CD4-positive, alpha-beta T cell treated with Interleukin-15 for 4 hours (primary cell): ENCODE results near the gene FILIP1.

Source experiments
- DNase-seq: peaks from one replicate; pipeline ENCODE4 v3.0.0-alpha.2; 2020; ENCODE audit warnings: low spot score

Gene FILIP1

DNA sequence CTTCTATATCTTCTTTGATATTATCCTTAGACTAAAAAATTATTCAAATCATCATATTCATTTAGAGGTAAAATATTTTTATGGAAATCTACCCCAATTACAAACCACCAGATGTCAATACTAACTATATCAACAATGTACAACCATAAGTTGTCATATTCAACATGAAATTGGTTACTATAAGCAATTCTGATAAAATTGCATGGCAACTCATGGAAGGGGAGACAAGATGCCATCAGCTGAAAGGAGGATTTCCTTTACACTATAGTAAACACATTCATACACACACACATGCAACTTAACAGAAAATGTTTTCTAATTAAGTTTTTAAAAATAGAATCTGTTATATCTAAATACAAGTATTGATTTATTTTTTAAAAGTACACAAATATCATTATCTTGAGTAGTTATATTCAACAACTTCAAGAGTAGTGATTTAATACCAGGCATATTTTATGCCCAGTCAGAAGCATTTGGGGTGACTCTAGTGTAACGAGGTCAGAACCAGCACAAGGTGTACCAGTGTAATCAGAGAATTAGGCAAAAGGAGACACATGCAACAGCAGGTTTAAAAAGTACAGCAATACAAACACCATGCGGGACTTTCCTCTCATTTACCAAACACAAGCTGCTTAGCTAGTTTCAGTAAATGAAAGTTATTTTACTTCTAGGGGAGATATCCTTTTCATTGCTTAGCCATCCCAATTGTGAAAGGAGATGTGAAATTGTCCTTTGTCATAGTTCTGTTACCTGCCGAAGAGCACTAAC is 1.0 kb downstream of the FILIP1 start:
- DNase-seq: no peak

DNA sequence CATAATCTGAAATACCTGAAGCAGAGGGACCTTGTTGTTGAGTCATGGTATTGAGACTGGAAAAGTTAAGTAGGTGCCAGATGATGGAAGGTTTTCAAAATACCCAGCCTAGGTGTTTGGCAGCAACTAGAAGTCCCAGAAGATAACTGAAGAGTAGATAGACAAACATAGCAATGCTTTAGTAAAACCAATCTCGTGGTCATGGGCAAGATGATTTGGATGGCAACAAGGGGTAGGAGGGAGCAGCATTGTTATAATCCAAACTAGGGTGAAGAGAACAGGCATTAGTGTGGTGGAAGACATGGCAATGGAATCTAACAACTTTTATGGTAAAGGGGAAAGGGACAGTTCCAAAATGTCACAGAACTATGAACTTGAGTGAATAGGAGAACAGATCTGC is 2.3 kb downstream of the FILIP1 start:
- DNase-seq: no peak

DNA sequence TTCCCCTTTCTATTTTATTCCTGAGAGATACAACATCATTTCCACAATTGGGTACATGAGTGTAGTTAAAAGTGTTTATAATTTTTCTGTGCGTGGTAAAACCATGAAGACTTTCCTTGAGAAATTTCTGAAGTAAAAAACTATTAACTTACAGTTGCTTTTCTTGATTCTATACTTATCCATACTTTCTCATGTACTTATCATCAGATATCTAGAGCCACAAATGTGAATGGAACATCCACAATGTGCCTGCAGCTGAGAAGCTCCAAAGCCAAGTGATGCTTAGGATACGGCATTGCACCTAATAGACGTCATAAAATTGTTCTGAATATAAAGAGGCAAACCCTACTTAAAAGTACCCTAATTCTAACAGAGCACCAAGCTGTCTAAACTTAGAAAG is 2.9 kb downstream of the FILIP1 start:
- DNase-seq: no peak

DNA sequence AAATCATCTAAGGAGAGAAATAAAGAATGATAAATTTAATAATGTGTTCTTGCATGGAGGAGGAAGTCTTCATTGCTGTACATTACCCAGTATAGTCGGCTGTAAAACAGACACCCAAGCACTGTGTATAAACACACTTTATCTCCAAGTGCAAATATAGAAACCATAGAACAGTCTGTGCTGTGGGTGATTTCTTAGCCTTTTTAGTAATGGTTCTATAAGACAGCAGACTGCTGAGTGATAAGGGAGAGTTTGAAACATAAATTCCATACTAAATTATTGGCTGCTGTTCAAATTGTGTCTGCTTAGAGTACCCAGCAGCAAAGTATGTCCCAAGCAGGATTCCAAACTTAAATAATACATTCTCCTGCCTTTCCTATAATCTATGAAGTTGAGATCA is 4.6 kb downstream of the FILIP1 start:
- DNase-seq: no peak

DNA sequence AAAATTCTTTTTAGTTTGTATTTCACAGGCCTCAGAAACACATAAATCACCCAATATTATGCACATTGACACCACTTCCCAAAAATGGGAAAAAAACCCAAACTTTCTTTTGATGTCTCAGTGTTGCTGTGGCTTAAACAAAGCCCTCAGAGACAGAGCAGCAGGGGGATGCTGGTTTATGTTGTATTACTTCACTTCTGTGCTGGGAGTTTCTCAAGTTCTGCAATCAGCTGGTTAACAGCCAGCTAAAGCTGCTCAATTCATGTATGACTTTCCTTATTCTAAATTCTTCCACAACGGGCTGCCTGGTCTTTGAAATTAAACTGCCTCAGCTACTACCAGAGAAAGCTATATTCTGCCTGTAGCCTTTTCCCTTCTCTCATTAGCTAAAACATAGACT is 5.6 kb downstream of the FILIP1 start:
- DNase-seq: no peak

DNA sequence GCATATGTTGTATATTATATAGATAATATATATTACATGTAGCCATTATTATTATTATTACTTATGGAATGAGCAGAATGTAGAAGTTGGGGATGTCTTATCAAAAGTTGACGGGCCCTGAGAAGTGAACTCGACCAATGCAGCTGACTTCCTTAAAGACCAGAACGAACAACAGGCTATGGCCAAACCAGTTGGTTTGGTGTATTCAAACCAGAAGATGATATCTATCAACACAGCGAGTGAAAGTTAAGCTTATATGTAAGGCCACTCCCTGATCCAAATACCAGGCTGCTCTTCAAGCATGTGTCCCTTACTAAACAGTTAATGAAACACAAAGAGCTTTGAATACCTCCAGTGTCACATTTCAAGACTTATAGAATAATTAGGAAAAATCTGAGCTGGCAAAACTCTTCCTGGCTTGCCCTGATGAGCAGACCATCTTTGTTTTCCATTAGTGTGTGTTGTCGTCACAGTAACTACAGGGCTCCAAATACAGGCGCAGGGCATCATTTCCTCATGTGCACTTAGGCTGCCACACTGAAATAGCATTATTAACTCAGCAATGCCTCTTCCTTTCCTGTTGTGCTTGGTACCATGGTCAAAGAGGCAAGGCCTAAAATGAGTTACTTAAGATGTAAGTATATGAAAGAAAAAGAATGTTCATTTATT is 6.6 kb downstream of the FILIP1 start:
- DNase-seq: no peak

DNA sequence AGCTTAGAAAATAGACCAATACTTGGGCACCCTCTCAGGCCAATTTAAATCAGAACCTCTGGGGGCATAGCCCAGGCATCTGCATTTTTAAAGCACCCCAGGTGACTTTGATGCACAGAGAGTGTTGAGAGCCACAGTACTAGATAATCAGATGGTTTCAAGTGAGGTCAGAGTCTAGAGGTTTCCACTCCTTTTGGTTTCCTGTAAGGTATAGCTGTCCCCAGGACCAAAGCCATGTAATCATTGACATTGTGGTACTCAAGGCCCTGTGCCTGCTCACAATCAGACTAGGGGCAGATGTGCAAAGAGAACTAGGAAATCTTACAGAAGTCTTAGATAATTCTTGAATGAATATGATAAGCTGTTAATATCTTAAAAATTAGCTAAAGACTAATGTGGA is 9.1 kb downstream of the FILIP1 start:
- no peak for DNase-seq

DNA sequence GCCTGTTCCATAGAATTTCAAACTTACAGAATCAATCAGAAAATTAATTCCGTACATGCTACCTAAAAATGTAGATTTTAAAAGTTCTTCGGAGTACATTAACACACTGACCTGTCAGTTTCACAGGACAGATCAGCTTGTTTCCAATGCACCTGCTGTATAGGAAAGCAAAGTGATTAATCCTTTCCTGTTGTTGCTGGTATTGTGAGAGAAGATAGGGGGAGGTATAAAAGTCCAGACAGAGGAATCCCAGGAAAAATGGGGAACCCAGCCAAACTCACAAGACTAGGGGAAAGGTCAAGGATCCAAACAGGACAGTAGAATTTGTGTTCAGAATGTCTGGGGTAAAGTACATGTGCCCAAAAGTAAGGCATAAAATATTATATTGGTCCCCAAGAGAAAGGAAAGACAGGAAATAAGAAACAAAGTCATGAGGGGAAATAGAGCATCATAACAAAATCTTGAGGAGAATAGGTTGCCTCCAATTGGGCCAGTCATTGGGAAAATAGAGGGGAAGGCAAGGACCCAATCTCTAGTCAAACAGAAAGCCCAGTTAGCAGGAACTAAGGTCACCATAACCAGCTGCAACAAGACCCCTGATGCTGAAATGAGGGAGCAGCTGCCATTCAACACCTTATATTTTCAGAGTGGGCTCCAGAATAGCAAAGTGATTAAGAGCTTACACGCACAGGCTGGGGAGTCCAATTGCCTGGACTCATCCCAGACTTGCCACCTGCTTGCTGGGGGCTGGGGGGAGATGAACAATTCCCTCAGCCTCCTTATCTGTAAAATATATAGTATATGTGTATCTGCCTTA is 10.3 kb downstream of the FILIP1 start:
- DNase-seq: no peak

DNA sequence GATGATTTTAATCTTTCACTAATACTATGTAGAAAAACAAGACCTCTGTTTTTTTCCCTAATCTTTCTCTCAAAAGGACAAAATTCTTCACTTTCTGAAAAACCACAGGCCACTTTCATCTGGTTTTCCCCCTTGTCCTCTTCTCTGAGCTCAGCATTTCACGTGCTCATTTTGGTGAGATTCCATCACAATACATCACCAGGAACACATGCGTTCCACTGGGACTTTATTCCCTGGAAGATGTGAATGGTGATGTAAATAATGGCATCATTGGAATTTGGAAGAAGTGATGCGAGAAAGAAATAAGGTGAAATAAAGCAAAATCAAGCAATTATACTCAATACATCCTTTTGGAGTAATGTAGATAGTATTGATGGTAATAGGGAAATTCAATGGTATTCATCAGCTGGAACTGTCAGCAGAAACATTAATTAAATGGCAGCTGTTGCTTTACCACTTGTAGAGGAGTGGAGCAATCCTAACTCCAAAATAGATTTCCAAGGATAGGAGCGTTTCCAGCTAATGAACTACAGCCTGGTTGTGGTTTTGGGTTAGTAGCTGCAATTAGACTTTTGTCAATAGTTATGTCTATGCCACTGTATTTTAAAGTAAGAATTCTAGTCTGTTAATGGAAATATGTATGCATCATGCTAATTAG is 11.5 kb downstream of the FILIP1 start:
- no peak for DNase-seq

DNA sequence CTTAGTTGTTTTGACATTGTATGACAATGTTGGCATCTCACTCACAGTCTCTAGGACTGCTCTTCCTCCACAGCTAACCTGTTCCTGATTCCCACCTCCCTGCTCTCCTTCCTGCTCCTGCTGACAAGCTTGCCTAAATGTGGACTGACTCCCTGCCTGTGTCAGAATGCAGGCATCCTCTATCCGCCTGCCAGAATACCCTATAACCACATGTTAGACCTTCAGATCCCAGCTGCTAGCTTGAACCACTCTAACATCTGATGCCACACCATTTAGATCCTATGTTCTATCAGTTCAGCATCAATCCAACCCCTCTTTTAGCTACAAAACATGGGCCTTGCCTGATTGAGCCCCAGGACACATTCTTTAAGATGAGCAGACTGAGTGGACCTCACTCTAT is 12.2 kb downstream of the FILIP1 start:
- DNase-seq: no peak

DNA sequence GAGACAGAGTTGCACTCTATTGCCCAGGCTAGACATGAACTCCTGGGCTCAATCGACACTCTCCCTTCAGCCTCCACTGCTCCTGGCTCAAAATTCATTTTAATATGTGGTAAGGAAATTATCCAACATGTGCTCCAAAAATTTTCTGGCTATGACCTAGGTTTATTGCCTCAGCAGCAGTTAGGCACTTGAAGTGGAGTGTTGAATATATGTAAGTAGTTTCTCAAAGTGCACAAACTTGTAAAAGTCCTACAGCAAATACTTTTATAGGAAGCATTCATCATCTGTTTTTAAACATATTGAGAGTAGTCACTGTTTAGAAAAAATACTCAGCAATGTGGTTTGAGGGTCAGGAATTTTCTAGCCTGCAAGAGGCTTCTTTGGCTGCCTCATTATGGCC is 13.2 kb downstream of the FILIP1 start:
- DNase-seq: no peak

DNA sequence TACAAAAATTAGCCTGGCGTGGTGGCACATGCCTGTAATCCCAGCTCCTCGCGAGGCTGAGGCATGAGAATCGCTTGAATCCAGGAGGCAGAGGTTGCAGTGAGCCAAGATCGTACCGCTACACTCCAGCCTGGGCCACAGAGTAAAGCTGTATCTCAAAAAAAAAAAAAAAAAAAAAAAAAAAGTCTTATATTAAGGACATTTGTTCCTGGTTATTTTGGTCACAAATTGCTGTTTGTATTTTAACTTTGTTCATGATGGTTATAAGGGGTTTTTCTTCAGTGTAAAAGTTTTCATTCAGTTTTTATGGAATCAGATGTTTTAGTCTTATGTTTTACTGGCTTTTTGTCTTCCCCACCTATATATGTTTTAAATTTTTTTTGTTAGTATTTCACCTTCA is 13.9 kb downstream of the FILIP1 start:
- DNase-seq: no peak

DNA sequence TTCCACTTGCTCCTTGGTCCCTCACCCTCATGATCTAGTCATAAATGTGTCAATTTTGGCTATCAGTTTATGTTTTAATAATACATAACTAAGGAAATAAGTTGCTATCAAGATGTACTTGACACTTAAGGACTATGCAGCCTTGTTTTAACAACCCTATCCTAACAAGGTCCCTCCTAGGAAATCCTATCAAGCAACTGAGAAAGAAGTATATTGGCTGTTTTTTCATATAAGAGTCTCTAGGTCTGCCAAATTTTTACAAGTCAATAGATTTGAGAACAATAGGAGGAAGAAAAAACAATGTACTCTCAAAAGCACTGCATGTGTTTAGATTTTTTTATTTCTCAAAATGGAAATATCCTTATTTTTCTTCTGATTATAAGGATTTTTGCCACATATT is 14.7 kb downstream of the FILIP1 start:
- no peak for DNase-seq

DNA sequence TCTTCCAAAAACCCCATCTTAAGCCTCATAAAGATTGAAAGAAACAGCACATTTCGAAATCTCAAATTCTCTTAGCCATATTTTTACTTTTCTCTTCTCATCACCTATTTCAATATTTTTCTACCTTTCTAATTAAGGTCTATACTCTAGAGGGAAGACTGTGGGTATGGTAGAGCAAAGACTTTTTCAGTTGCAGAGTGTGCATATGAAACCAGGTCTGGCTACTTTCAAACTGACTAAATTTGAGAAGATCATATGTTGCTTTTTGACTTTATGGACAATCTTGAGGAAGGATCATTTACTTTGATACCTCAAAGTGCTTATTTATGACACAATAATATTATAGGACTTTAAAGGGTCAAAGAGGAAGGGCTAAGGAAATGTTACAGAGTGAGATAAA is 20.7 kb downstream of the FILIP1 start:
- DNase-seq: no peak

DNA sequence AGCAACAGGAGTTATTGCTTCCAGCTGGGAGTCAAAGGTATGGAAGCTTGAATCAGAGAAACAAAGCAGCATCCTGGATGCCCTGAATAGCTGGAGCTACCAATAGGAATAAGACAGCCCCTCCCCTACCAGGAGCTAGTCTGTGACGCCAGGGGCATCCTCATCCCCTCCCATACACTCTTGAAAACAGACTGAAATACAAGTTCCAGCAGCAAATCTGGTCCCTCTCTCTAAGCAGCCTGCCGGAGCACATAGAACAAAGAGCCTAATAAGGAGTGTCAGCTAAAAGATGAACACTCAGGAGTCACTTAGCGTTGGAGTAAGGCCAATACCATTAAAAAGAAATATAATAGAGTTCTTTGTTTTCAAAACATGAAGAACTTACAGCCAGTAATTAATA is 25.6 kb downstream of the FILIP1 start:
- no peak for DNase-seq

DNA sequence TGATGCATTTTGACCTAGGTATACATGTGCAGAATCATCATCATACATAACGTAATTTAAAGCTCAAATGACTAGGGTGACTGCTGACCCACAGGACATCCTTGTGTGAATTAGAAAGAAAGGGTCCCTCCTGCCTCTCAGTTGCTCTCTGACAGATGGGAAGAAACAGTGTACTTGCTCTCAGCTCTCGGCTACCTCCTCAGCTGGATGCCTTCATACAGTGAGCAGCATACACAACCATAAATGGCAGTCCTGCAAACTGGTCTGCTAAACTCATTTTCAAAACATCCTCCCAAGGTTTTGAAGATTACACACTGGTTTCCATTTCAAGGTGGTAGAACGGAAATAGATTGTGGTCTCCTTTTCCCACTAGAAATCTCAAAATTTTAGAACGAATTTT is 26.3 kb downstream of the FILIP1 start:
- DNase-seq: no peak

DNA sequence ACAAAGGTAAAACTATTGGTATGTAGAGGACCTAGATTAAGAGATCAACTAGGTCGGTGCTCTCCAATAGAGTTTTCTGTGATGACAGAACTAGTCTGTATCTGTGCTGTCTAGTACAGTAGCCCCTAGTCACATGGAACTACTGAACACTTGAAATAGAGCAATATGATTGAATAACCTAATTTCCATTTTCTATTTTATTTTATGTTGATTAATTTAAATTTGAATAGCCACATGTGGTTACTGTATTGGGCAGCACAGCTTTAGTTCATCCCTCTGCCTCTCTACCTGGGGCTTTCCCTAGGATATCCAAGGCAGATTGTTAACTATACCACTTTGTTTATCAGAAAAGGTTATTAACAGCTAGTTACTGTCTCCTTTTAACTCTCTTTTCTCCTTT is 27.0 kb downstream of the FILIP1 start:
- DNase-seq: no peak

DNA sequence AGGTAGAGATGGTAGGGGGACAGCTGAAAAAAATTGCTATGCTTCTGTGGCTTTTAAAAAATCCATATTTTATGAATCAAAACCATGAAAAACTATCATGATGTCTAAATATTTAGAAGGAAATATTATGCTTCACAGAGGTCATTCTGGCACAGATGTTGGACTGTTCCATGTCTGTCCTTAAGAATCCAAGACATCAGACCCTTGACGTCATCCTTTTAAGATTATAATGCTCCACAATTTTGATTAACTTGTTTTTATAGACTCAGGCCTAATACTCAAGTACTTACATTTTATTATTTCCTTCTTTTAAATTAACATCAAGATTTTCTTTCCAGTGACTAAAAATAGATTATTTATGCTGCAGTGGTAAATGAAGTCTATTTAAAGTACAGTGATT is 29.7 kb downstream of the FILIP1 start:
- DNase-seq: no peak

DNA sequence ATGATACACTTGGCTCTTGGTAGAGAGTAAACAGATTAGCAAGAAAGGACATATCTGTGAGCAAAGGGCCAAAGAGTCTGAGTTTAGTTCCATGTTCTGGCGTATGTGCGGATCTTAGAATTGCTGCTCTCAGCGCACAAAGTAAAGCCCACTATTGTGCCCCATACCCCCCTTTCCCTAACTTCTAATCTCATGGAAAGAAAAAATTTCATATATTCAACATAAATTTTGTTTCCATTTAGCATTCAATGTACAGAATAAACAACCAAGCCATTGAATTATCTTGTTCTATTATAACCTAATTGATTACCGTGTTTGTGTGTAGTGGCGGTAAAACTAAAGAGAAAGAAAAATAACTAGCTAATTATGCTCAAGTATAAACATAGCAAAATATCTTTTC is 30.5 kb downstream of the FILIP1 start:
- DNase-seq: no peak

DNA sequence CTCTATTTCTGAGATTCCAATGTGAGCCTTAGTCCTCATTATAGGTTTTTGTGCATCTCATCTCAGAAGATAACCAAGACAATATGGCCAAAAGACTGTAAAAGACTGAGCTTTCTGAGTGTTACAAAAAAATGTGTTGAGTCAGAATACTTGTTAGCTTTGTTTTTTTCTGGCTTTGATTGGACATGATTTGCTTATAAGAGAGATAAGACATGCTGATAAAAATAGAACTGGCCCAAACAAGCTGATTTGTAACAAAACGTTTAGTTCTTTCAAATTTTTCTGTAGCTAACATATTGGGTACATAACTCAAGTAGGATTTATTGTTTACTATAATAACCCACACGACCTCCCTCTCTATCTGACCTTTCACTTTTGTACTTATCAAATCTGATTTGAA is 32.9 kb downstream of the FILIP1 start:
- DNase-seq: no peak

DNA sequence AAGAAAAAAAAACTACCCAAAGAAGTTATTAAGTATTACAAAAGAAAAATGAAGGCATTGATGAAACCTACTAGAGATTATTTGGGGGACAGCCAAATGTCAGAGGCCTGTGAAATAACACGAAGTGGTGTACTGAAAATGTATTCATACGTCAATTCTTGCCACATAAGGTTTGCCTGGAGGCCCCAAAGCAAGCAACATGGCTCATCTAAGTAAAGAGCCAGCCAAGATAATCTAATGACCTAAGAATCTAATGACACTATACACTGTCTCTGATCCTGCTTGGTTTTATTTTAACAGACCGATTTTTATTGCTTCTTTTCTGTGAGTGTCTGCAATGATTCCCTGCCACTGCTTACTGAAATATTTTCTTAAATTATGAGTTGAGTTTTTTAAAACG is 34.7 kb downstream of the FILIP1 start:
- no peak for DNase-seq

DNA sequence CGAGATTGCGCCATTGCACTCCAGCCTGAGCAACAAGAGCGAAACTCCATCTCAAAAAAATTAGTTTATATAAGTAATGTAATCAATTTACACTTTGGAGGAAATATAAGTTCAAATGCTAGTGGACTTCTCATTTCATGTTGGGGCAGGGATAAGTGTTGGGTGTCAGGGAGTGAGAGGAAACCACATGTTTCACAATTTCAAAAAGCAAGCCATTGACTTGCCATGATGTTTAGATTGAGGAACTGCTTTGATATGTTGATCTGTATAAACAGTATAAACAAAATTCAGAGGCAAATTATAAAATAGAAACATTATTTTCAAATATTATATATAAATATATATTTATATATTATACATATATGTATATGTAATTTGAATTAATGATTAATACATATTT is 42.7 kb downstream of the FILIP1 start:
- DNase-seq: no peak
